GM23248 (cell line): ENCODE measurements around the gene ANKRD26.

Experiments
- EZH2 ChIP-seq: fragments of 200-600 bp; sonication (generic); IDR thresholded peaks from 2 replicates; pipeline ENCODE4 v1.6.1; 2018; ENCODE audit warnings: antibody characterized with exemption, mild to moderate bottlenecking; ENCODE audit not compliant: insufficient read depth, poor library complexity, severe bottlenecking
- EZH2phosphoT487 ChIP-seq: fragments of 200-600 bp; sonication (generic); IDR thresholded peaks from 2 replicates; pipeline ENCODE4 v1.6.1; 2018; ENCODE audit warnings: antibody characterized with exemption, moderate library complexity, mild to moderate bottlenecking, low read depth; ENCODE audit not compliant: insufficient read depth

DNA sequence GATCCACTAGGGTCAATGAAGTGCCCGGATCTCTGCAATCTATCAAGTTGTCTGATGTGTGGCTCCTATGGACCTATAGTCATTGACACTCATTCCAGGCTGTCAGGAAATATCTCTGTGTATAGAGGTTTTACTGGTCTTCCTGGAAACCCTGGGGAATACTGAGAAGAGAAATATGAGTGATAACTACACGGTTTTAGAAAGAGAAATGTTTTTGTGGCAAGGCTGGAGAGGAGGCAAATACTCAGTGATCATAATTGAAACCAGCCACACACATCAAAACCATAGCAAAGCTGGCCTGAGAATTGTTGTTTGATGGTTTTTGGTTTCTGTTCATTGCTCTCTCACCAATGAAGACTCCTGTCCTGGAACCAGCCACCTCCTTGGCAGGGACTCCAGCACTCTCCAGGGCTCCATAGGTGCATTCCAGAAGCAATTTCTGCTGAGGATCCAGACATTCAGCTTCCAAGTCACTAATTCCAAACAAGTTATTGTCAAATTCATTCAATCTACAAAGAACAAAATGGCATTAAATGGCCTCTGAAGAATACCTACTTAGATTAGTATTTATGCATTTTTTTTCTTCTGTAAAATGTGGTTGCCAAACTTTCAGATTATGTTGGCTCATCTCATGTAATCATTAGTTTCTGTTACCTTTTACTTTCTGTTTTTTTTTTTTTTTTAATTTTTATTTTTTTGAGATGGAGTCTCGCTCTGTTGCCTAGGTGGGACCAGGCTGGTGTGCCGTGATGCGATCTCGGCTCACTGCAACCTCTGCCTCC, 131.0 kb downstream of the ANKRD26 start:
- TF ChIP-seq EZH2phosphoT487 (no peak), EZH2 (no peak)
